Upper lobe of left lung (tissue), 6 donors: ENCODE data around the gene CITED4. TPM values are rescaled to one million over a fixed set of nuclear protein-coding genes. Genes with fewer than 3 reads are reported as not detected.

Experiments
- ATAC-seq, 2 donors: fragments of 200-7000 bp; cut with Tn5 transposase; one replicate each; pipeline ENCODE4 v1.9.1; 2022; ENCODE audit warnings: mild to moderate bottlenecking in 2 of 2, moderate library complexity in 2 of 2; ENCODE audit not compliant: low FRiP score in 2 of 2
- DNase-seq, 2 donors: peaks; one replicate each; pipeline ENCODE4 v3.0.0-alpha.2; 2019 to 2020
- H3K27ac ChIP-seq, 4 donors: fragments of 200-600 bp; sonication (generic); one replicate each; pipeline ENCODE4 v1.5.1; 2016 to 2019
- H3K27me3 ChIP-seq, 4 donors: fragments of 200-600 bp; sonication (generic); one replicate each; pipeline ENCODE4 v1.5.1; 2017 to 2019
- H3K36me3 ChIP-seq, 4 donors: fragments of 200-600 bp; sonication (generic); one replicate each; pipeline ENCODE4 v1.5.1; 2016 to 2019
- H3K4me1 ChIP-seq, 4 donors: fragments of 200-600 bp; sonication (generic); one replicate each; pipeline ENCODE4 v1.5.1; 2018 to 2019
- H3K4me3 ChIP-seq, 4 donors: fragments of 200-600 bp; sonication (generic); one replicate each; pipeline ENCODE4 v1.5.1; 2017 to 2019; ENCODE audit warnings: mild to moderate bottlenecking in 2 of 4, moderate library complexity in 1 of 4
- H3K9me3 ChIP-seq, 4 donors: fragments of 200-600 bp; sonication (generic); one replicate each; pipeline ENCODE4 v1.5.1; 2018 to 2019
- EP300 ChIP-seq, 4 donors: sonication (generic); formaldehyde crosslinking; IDR thresholded peaks; one replicate each; pipeline ENCODE4 v1.5.1; 2017; ENCODE audit warnings: antibody characterized with exemption in 4 of 4, control low read depth in 2 of 4
- POLR2A ChIP-seq, 4 donors: fragments of 450-650 bp; IDR thresholded peaks; one replicate each; pipeline ENCODE4 v1.5.1; 2016 to 2017; ENCODE audit warnings: antibody characterized with exemption in 4 of 4, mild to moderate bottlenecking in 2 of 4
- POLR2AphosphoS5 ChIP-seq, 2 donors: sonication (generic); formaldehyde crosslinking; IDR thresholded peaks; one replicate each; pipeline ENCODE4 v1.5.1; 2017; ENCODE audit warnings: antibody characterized with exemption in 2 of 2
- WGBS, 2 donors: methylation state at CpG; one replicate each; pipeline ENCODE4 v1.1.5; 2017 to 2018; 5-methylcytosine and 5-hydroxymethylcytosine counted together
- total RNA-seq, 6 donors: library from RNA; depleted of rRNA in 4 of 6; stranded (reverse); fragments of >200 nt in 4 of 6; gene quantifications; one replicate each; pipeline versions ENCODE4 v1.1.0 to v1.2.1, GENCODE V29; 2016 to 2021
- TF ChIP-seq, protein P1 (sequence below), 6 experiments: fragments of 450-650 bp in 4 of 6; fragments of 200-600 bp in 2 of 6; sonication (generic) in 2 of 6; IDR thresholded peaks; one replicate each; pipeline ENCODE4 v1.5.1; 2016 to 2019; ENCODE audit warnings: antibody characterized with exemption in 6 of 6
- donor health status: DM: no; HTN: no; CAD: no; lungs with moderate emphysema.
- donor health status: DM: no; HTN: yes; CAD: no; lungs with severe emphysema.

CITED4 gene
- total RNA-seq, 6 donors from 2014 or later: 8.4 to 36.5 (median 19.8) TPM

GRCh38 chr1:40899230-40899870 is 37.2 kb upstream of the CITED4 start:
- Histone ChIP-seq H3K4me1 (peaks cover 10 to 14% (median 14%) of the 10 kb centered on the region in 4 donors), H3K27ac (peak overlapping the region in 3 of 4 donors; percentile 7 to 48 (median 26)), H3K27me3 (no peaks in the 10 kb centered on the region), H3K9me3 (peaks cover 0 to 10% (median 7%) of the 10 kb centered on the region in 4 donors), H3K36me3 (no peaks in the 10 kb centered on the region), H3K4me3 (no peak overlapping the region)
- DNase-seq (peak in 1 of 2 donors; percentile 64), ATAC-seq (peak in 1 of 2 donors; percentile 87)
- TF ChIP-seq POLR2AphosphoS5 (IDR thresholded peaks at IDR 0.05) (no peak), EP300 (IDR thresholded peaks at IDR 0.05) (no peak), POLR2A (IDR thresholded peaks at IDR 0.05) (no peak)
- TF ChIP-seq, protein P1, sequence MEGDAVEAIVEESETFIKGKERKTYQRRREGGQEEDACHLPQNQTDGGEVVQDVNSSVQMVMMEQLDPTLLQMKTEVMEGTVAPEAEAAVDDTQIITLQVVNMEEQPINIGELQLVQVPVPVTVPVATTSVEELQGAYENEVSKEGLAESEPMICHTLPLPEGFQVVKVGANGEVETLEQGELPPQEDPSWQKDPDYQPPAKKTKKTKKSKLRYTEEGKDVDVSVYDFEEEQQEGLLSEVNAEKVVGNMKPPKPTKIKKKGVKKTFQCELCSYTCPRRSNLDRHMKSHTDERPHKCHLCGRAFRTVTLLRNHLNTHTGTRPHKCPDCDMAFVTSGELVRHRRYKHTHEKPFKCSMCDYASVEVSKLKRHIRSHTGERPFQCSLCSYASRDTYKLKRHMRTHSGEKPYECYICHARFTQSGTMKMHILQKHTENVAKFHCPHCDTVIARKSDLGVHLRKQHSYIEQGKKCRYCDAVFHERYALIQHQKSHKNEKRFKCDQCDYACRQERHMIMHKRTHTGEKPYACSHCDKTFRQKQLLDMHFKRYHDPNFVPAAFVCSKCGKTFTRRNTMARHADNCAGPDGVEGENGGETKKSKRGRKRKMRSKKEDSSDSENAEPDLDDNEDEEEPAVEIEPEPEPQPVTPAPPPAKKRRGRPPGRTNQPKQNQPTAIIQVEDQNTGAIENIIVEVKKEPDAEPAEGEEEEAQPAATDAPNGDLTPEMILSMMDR (IDR thresholded peaks at IDR 0.05): no peak
- WGBS, 2 donors: 76 to 79% methylated on average over 2 of the region's 2 CpGs

GRCh38 chr1:40898431-40898901 is 36.3 kb upstream of the CITED4 start:
- peaks cover 10 to 14% (median 14%) of the 10 kb centered on the region in 4 donors for H3K4me1 ChIP-seq
- no peak overlapping the region for H3K4me3 ChIP-seq
- TF ChIP-seq, protein P1 (IDR thresholded peaks at IDR 0.05): no peak
- TF ChIP-seq POLR2AphosphoS5 (IDR thresholded peaks at IDR 0.05) (no peak), EP300 (IDR thresholded peaks at IDR 0.05) (no peak), POLR2A (IDR thresholded peaks at IDR 0.05) (no peak)
- H3K27me3 ChIP-seq: no peaks in the 10 kb centered on the region
- DNase-seq (no peak), ATAC-seq (peak in 1 of 2 donors; percentile 11)
- peak overlapping the region in 3 of 4 donors; percentile 7 to 48 (median 26) for H3K27ac ChIP-seq
- H3K36me3 ChIP-seq: no peaks in the 10 kb centered on the region
- WGBS, 2 donors: 34 to 36% methylated on average over 4 of the region's 4 CpGs
- H3K9me3 ChIP-seq: peaks cover 7 to 19% (median 14%) of the 10 kb centered on the region in 4 donors

- Histone ChIP-seq H3K27me3 (no peaks in the 10 kb centered on the region), H3K4me3 (no peak overlapping the region), H3K36me3 (no peaks in the 10 kb centered on the region), H3K4me1 (peaks cover 10 to 14% (median 14%) of the 10 kb centered on the region in 4 donors), H3K9me3 (peaks cover 7 to 19% (median 14%) of the 10 kb centered on the region in 4 donors), H3K27ac (no peak overlapping the region)
- DNase-seq (no peak), ATAC-seq (no peak)
- WGBS, 2 donors: 62 to 64% methylated on average over 4 of the region's 4 CpGs
- no peak for TF ChIP-seq POLR2AphosphoS5 (IDR thresholded peaks at IDR 0.05)
- no peak for TF ChIP-seq POLR2A (IDR thresholded peaks at IDR 0.05)
- TF ChIP-seq, protein P1 (IDR thresholded peaks at IDR 0.05): no peak
- TF ChIP-seq EP300 (IDR thresholded peaks at IDR 0.05): no peak
Measured at GRCh38 chr1:40897513-40897912, 35.4 kb upstream of the CITED4 start.

DNA sequence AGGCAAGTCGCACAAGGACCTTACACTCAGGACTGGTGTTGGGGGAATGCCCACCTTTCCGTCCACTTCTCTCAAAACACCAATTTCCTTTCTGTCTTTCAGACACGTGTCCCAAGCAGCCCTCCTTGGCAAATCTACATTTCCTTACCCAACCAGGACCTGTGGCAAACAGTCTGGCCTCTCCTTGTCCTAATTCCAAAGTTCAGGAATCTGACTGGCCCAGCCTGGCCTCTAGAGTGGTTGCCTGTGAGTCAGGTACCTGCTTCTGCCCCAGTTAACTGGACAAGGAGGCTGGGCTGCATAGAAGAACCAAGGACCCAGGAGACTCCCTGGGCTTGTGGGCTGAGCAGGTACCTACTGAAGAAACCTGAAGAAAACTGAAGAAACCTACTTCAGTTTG is 34.3 kb upstream of the CITED4 start:
- Histone ChIP-seq H3K27ac (no peak overlapping the region), H3K36me3 (no peaks in the 10 kb centered on the region), H3K9me3 (peaks cover 7 to 19% (median 14%) of the 10 kb centered on the region in 4 donors), H3K4me1 (peaks cover 10 to 14% (median 14%) of the 10 kb centered on the region in 4 donors), H3K27me3 (no peaks in the 10 kb centered on the region), H3K4me3 (no peak overlapping the region)
- DNase-seq: no peak
- no peak for ATAC-seq
- no peak for TF ChIP-seq EP300 (IDR thresholded peaks at IDR 0.05)
- TF ChIP-seq, protein P1 (IDR thresholded peaks at IDR 0.05): no peak
- TF ChIP-seq POLR2AphosphoS5 (IDR thresholded peaks at IDR 0.05): no peak
- no peak for TF ChIP-seq POLR2A (IDR thresholded peaks at IDR 0.05)
- WGBS, 2 donors: 74 to 87% methylated on average over 3 of the region's 3 CpGs
